ENCODE data around the gene MLH3. TPM values are rescaled to one million over a fixed set of nuclear protein-coding genes. Genes with fewer than 3 reads are reported as not detected.

MLH3 gene
- total RNA-seq, 1 donor = 25.9 TPM

DNA sequence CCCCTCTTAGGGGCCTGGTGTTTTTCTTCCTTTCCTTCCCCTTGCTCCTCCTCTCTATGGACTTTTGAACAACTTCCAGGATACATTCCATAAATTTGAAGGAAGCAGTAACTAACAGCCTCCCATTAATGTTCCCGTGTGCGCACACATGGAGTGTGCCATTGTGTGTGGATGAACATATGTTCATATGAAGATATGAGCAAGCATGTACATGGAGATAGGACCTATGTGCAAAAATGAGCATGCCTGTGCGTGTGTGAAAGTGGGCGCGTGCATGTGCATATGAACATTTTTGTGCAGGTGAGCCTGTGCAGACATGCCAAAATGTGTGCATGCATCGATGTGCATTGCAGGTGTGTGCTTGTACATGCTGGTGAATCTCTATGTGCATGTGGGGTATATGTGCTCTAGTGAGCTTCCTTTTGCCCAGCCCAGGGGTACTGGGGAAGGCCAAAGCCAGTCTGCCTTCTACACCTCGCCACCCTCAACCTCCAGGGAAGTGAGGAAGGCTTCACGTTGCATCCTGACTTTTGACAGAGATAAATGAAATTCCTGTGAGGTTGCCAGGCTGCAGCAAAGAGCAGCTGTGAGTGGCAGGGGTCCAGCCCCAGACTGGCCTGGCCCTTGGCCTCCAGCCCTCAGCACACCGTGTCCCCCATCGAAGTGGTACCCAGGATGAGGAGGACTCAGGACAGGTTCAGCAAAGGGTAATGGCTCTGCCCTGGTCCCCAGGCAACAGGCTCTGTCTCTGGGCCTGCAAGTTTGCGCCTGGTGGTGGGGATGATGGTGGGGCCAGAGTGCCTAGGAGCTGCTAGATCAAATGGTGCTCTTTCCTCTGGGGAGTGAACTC is 74.8 kb downstream of the MLH3 start:
- no peak overlapping the region for H3K4me3 ChIP-seq (ENCODE audit: low read depth, low read length)
- TF ChIP-seq, protein P1, sequence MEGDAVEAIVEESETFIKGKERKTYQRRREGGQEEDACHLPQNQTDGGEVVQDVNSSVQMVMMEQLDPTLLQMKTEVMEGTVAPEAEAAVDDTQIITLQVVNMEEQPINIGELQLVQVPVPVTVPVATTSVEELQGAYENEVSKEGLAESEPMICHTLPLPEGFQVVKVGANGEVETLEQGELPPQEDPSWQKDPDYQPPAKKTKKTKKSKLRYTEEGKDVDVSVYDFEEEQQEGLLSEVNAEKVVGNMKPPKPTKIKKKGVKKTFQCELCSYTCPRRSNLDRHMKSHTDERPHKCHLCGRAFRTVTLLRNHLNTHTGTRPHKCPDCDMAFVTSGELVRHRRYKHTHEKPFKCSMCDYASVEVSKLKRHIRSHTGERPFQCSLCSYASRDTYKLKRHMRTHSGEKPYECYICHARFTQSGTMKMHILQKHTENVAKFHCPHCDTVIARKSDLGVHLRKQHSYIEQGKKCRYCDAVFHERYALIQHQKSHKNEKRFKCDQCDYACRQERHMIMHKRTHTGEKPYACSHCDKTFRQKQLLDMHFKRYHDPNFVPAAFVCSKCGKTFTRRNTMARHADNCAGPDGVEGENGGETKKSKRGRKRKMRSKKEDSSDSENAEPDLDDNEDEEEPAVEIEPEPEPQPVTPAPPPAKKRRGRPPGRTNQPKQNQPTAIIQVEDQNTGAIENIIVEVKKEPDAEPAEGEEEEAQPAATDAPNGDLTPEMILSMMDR (IDR thresholded peaks at IDR 0.05; ENCODE audit: insufficient read depth, low read depth, low read length) = no peak
- DNase-seq (ENCODE audit: low read depth) = no peak

DNA sequence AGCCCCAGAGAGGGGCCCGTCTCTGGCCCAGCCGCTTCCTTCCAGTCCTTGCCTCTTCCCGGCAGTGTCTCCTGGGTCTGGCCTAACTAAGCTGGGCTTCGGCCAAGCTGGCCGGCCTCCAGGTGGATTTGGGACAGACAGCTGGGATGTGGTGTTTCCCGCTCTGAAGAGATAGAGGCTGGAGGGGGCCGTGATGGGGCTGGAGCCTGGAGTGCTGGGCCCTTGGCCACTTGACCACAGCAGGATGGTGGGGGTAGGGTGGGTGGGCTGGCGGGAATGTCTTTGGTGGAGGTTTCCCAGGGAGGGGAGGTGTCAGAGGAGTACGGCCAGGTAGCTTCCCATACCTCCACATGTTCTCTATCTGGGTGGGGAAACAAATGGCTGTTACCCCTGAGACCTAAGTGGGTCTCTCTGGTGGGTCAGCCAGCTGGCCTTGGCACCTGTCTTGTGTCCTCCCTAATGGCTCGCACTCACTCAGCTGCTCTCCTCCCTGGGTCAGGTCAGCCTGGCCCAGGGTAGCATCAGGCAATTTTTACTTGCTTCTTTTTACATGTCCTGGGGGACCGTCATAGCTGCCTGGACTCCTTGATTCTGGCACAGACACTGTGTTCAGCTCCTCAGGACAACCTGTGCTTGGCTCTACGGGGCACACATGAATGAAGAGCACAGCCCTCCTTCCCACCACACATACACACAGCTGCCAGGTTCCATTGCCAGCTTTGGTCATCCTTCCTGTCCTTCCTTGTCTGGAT is 76.0 kb downstream of the MLH3 start:
- TF ChIP-seq, protein P1 (IDR thresholded peaks at IDR 0.05; ENCODE audit: insufficient read depth, low read depth, low read length) = no peak
- DNase-seq (ENCODE audit: low read depth) = no peak
- H3K4me3 ChIP-seq (ENCODE audit: low read depth, low read length) = no peak overlapping the region

- TF ChIP-seq, protein P1 (IDR thresholded peaks at IDR 0.05; ENCODE audit: insufficient read depth, low read depth, low read length) = no peak
- no peak for DNase-seq (ENCODE audit: low read depth)
- no peak overlapping the region for H3K4me3 ChIP-seq (ENCODE audit: low read depth, low read length)
These were observed 76.8 kb downstream of the MLH3 start for GRCh38 chr14:74974364-74975058.

- TF ChIP-seq, protein P1 (IDR thresholded peaks at IDR 0.05; ENCODE audit: insufficient read depth, low read depth, low read length) = no peak
- no peak for DNase-seq (ENCODE audit: low read depth)
These were observed 77.3 kb downstream of the MLH3 start for GRCh38 chr14:74973905-74974363.

GRCh38 chr14:74973003-74973653 is 78.1 kb downstream of the MLH3 start:
- no peak overlapping the region for H3K4me3 ChIP-seq (ENCODE audit: low read depth, low read length)
- TF ChIP-seq, protein P1 (IDR thresholded peaks at IDR 0.05; ENCODE audit: insufficient read depth, low read depth, low read length) = no peak
- no peak for DNase-seq (ENCODE audit: low read depth)

More at GRCh38 chr14:74973905-74974363, 77.3 kb downstream of the MLH3 start:
- H3K4me3 ChIP-seq (ENCODE audit: low read depth, low read length) = no peak overlapping the region

GRCh38 chr14:74968811-74969210 is 82.5 kb downstream of the MLH3 start:
- TF ChIP-seq, protein P1 (IDR thresholded peaks at IDR 0.05; ENCODE audit: insufficient read depth, low read depth, low read length) = no peak
- H3K4me3 ChIP-seq (ENCODE audit: low read depth, low read length) = no peak overlapping the region
- no peak for DNase-seq (ENCODE audit: low read depth)
